HEK293 (cell line): ENCODE results near the gene ZNF358.

Experiments
- CTCF ChIA-PET: fragments of 350-600 bp; formaldehyde crosslinking; extraction: SDS; loops from one replicate; lab custom pipeline; 2021; ENCODE audit warnings: antibody characterized with exemption; lab: Yijun Ruan, JAX
- POLR2A ChIA-PET: fragments of 300-600 bp; formaldehyde crosslinking; extraction: SDS; loops from one replicate; lab custom pipeline; 2020; ENCODE audit warnings: antibody characterized with exemption, inconsistent platforms; lab: Yijun Ruan, JAX
- H3K27ac ChIP-seq: fragments of 200-500 bp; sonication (Bioruptor generic); 2 replicates; pipeline ENCODE4 v1.5.1; 2014; ENCODE audit warnings: low read depth, low read length, control low read depth, inconsistent platforms; ENCODE audit errors: extremely low read depth
- H3K36me3 ChIP-seq, 2 experiments: fragments of 200-500 bp in 1 of 2; sonication (Bioruptor generic) in 1 of 2; 1 replicate in 1 of 2; 2 replicates in 1 of 2; pipeline ENCODE4 v1.5.1; 2014 to 2017; ENCODE audit warnings: inconsistent platforms in 2 of 2, low read length in 2 of 2; ENCODE audit not compliant: control insufficient read depth in 2 of 2, insufficient read depth in 1 of 2
- H3K4me1 ChIP-seq: fragments of 200-500 bp; sonication (Bioruptor generic); 2 replicates; pipeline ENCODE4 v1.5.1; 2014; ENCODE audit warnings: mild to moderate bottlenecking, low read length, inconsistent platforms; ENCODE audit not compliant: control insufficient read depth, insufficient read depth
- H3K4me3 ChIP-seq: 2 replicates; pipeline ENCODE4 v1.5.1; 2011; ENCODE audit warnings: low read depth, mild to moderate bottlenecking, control low read depth, low read length, moderate library complexity
- H3K9me3 ChIP-seq: fragments of 200-500 bp; sonication (Bioruptor generic); 2 replicates; pipeline ENCODE4 v1.5.1; 2014; ENCODE audit warnings: low read depth, low read length, inconsistent platforms; ENCODE audit not compliant: control insufficient read depth, insufficient read depth
- GFI1B ChIP-seq: fragments of 450-650 bp; formaldehyde crosslinking; IDR thresholded peaks from 2 replicates; pipeline ENCODE4 v1.5.1; 2016; ENCODE audit warnings: missing biosample characterization, missing genetic modification characterization
- GLIS1 ChIP-seq: fragments of 450-650 bp; formaldehyde crosslinking; IDR thresholded peaks from 2 replicates; pipeline ENCODE4 v1.5.1; 2016; ENCODE audit warnings: missing biosample characterization, missing genetic modification characterization
- GLIS2 ChIP-seq: fragments of 450-650 bp; formaldehyde crosslinking; IDR thresholded peaks from 2 replicates; pipeline ENCODE4 v1.5.1; 2016; ENCODE audit warnings: missing biosample characterization, missing genetic modification characterization
- IKZF3 ChIP-seq: fragments of 450-650 bp; IDR thresholded peaks from 2 replicates; pipeline ENCODE4 v1.5.0; 2018; ENCODE audit warnings: missing biosample characterization, mild to moderate bottlenecking, missing genetic modification characterization, moderate library complexity
- KLF1 ChIP-seq: fragments of 450-650 bp; formaldehyde crosslinking; IDR thresholded peaks from 2 replicates; pipeline ENCODE4 v1.5.1; 2016; ENCODE audit warnings: missing biosample characterization, missing genetic modification characterization
- KLF8 ChIP-seq: fragments of 450-650 bp; formaldehyde crosslinking; IDR thresholded peaks from 2 replicates; pipeline ENCODE4 v1.5.1; 2016; ENCODE audit warnings: missing biosample characterization, missing genetic modification characterization
- KLF9 ChIP-seq: fragments of 450-650 bp; formaldehyde crosslinking; IDR thresholded peaks from 2 replicates; pipeline ENCODE4 v1.5.1; 2016; ENCODE audit warnings: missing biosample characterization, missing genetic modification characterization, low read depth
- SP2 ChIP-seq: fragments of 450-650 bp; formaldehyde crosslinking; IDR thresholded peaks from 2 replicates; pipeline ENCODE4 v1.5.1; 2016; ENCODE audit warnings: missing biosample characterization, missing genetic modification characterization
- SP3 ChIP-seq: fragments of 450-650 bp; formaldehyde crosslinking; IDR thresholded peaks from 2 replicates; pipeline ENCODE4 v1.5.1; 2016; ENCODE audit warnings: missing biosample characterization, missing genetic modification characterization
- SP7 ChIP-seq: fragments of 450-650 bp; formaldehyde crosslinking; IDR thresholded peaks from 2 replicates; pipeline ENCODE4 v1.5.1; 2016; ENCODE audit warnings: missing biosample characterization, missing genetic modification characterization
- WT1 ChIP-seq: fragments of 450-650 bp; formaldehyde crosslinking; IDR thresholded peaks from 2 replicates; pipeline ENCODE4 v1.5.1; 2016; ENCODE audit warnings: missing biosample characterization, missing genetic modification characterization
- ZBTB17 ChIP-seq: fragments of 450-650 bp; formaldehyde crosslinking; IDR thresholded peaks from 2 replicates; pipeline ENCODE4 v1.5.1; 2016; ENCODE audit warnings: missing biosample characterization, missing genetic modification characterization
- ZIC2 ChIP-seq: fragments of 450-650 bp; formaldehyde crosslinking; IDR thresholded peaks from 2 replicates; pipeline ENCODE4 v1.5.1; 2016; ENCODE audit warnings: missing biosample characterization, missing genetic modification characterization
- ZNF341 ChIP-seq: fragments of 450-650 bp; formaldehyde crosslinking; IDR thresholded peaks from 2 replicates; pipeline ENCODE4; 2016; ENCODE audit warnings: low read depth, missing biosample characterization, missing genetic modification characterization
- ZNF366 ChIP-seq: fragments of 450-650 bp; formaldehyde crosslinking; conservative IDR thresholded peaks from 2 replicates; pipeline ENCODE4 v1.5.1; 2016; ENCODE audit warnings: missing biosample characterization, missing genetic modification characterization
- ZNF76 ChIP-seq: fragments of 450-650 bp; formaldehyde crosslinking; IDR thresholded peaks from 2 replicates; pipeline ENCODE4; 2016; ENCODE audit warnings: low read depth, missing biosample characterization, missing genetic modification characterization, borderline replicate concordance
- ZNF843 ChIP-seq: fragments of 450-650 bp; formaldehyde crosslinking; IDR thresholded peaks from 2 replicates; pipeline ENCODE4 v1.5.1; 2016; ENCODE audit warnings: missing biosample characterization, missing genetic modification characterization
- ZXDB ChIP-seq: fragments of 450-650 bp; formaldehyde crosslinking; IDR thresholded peaks from 2 replicates; pipeline ENCODE4 v1.5.1; 2016; ENCODE audit warnings: missing biosample characterization, missing genetic modification characterization
- TF ChIP-seq, protein P1 (sequence below): fragments of 450-650 bp; formaldehyde crosslinking; IDR thresholded peaks from 2 replicates; pipeline ENCODE4 v1.5.1; 2016; ENCODE audit warnings: missing biosample characterization, missing genetic modification characterization
- TF ChIP-seq, protein P2 (sequence below): fragments of 450-650 bp; formaldehyde crosslinking; IDR thresholded peaks from 2 replicates; pipeline ENCODE4 v1.5.1; 2017; ENCODE audit warnings: missing biosample characterization, missing genetic modification characterization
- TF ChIP-seq, protein P3 (sequence below): fragments of 450-650 bp; formaldehyde crosslinking; IDR thresholded peaks from 2 replicates; pipeline ENCODE4 v1.5.1; 2017; ENCODE audit warnings: missing biosample characterization, missing genetic modification characterization
- TF ChIP-seq, protein P4 (sequence below): fragments of 450-650 bp; formaldehyde crosslinking; IDR thresholded peaks from 2 replicates; pipeline ENCODE4 v1.5.1; 2016; ENCODE audit warnings: missing biosample characterization, missing genetic modification characterization

Gene ZNF358

DNA sequence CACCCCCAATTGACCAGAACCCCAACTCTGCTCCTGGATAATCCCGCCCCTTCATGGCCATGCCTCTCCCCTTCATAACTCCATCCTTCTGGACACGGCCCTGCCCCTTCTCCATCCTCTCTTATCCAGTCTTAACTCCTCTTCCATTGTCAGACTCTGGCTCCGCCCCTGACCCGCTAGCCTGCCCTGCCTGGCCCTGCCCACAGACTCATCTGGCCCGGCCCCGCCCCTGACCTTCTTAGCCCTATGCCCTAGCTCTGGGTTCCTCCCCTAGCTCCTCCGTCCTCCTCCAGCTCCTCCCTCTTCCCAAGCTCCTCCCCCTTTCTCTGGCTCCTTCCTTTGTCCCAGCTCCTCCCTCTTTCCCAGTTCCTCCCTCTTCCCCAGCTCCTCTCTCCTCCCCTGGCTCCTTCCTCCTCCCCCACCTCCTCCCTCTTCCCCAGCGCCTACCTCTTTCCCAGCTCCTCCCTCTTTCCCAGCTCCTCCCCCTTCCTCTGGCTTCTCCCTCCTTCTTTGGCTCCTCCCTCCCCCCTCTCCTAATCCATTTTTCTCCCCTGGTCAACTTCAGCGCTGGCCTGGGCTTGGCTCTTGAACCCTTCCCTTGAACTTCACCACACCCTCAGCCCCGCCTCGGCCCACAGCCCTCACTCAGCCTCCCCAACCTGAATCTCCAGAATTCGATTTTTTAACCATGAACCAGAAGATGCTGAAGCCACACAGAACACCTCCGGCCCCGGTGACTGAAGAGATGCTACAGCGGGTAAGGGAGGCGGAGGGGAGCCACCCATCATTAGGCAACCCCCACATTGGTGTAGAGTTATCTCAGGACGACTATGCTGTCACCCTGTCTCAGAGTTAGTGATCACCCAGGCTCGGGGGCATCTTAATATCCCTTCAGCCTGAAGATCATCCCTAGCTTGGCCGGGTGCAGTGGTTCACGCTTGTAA is 9.2 kb upstream of the ZNF358 start (continued):
- TF ChIP-seq, protein P1, sequence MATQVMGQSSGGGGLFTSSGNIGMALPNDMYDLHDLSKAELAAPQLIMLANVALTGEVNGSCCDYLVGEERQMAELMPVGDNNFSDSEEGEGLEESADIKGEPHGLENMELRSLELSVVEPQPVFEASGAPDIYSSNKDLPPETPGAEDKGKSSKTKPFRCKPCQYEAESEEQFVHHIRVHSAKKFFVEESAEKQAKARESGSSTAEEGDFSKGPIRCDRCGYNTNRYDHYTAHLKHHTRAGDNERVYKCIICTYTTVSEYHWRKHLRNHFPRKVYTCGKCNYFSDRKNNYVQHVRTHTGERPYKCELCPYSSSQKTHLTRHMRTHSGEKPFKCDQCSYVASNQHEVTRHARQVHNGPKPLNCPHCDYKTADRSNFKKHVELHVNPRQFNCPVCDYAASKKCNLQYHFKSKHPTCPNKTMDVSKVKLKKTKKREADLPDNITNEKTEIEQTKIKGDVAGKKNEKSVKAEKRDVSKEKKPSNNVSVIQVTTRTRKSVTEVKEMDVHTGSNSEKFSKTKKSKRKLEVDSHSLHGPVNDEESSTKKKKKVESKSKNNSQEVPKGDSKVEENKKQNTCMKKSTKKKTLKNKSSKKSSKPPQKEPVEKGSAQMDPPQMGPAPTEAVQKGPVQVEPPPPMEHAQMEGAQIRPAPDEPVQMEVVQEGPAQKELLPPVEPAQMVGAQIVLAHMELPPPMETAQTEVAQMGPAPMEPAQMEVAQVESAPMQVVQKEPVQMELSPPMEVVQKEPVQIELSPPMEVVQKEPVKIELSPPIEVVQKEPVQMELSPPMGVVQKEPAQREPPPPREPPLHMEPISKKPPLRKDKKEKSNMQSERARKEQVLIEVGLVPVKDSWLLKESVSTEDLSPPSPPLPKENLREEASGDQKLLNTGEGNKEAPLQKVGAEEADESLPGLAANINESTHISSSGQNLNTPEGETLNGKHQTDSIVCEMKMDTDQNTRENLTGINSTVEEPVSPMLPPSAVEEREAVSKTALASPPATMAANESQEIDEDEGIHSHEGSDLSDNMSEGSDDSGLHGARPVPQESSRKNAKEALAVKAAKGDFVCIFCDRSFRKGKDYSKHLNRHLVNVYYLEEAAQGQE (tag by site-specific recombination) = 0 out of 2 replicates have a peak, but pooled peaks have one; percentile 7
- TF ChIP-seq, protein P2, sequence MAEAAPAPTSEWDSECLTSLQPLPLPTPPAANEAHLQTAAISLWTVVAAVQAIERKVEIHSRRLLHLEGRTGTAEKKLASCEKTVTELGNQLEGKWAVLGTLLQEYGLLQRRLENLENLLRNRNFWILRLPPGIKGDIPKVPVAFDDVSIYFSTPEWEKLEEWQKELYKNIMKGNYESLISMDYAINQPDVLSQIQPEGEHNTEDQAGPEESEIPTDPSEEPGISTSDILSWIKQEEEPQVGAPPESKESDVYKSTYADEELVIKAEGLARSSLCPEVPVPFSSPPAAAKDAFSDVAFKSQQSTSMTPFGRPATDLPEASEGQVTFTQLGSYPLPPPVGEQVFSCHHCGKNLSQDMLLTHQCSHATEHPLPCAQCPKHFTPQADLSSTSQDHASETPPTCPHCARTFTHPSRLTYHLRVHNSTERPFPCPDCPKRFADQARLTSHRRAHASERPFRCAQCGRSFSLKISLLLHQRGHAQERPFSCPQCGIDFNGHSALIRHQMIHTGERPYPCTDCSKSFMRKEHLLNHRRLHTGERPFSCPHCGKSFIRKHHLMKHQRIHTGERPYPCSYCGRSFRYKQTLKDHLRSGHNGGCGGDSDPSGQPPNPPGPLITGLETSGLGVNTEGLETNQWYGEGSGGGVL = peak; percentile 99
- TF ChIP-seq ZNF366 (tag by site-specific recombination) (peak; percentile 97), SP3 (tag by site-specific recombination) (peak; percentile 99), SP7 (tag by site-specific recombination) (peak; percentile 67; the same call in 1 of the 2 replicates), ZXDB (tag by site-specific recombination) (0 out of 2 replicates have a peak, but pooled peaks have one; percentile 24), KLF8 (tag by site-specific recombination) (peak; percentile 81), KLF9 (tag by site-specific recombination) (peak; percentile 72)
- TF ChIP-seq, protein P3, sequence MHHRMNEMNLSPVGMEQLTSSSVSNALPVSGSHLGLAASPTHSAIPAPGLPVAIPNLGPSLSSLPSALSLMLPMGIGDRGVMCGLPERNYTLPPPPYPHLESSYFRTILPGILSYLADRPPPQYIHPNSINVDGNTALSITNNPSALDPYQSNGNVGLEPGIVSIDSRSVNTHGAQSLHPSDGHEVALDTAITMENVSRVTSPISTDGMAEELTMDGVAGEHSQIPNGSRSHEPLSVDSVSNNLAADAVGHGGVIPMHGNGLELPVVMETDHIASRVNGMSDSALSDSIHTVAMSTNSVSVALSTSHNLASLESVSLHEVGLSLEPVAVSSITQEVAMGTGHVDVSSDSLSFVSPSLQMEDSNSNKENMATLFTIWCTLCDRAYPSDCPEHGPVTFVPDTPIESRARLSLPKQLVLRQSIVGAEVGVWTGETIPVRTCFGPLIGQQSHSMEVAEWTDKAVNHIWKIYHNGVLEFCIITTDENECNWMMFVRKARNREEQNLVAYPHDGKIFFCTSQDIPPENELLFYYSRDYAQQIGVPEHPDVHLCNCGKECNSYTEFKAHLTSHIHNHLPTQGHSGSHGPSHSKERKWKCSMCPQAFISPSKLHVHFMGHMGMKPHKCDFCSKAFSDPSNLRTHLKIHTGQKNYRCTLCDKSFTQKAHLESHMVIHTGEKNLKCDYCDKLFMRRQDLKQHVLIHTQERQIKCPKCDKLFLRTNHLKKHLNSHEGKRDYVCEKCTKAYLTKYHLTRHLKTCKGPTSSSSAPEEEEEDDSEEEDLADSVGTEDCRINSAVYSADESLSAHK = no peak

DNA sequence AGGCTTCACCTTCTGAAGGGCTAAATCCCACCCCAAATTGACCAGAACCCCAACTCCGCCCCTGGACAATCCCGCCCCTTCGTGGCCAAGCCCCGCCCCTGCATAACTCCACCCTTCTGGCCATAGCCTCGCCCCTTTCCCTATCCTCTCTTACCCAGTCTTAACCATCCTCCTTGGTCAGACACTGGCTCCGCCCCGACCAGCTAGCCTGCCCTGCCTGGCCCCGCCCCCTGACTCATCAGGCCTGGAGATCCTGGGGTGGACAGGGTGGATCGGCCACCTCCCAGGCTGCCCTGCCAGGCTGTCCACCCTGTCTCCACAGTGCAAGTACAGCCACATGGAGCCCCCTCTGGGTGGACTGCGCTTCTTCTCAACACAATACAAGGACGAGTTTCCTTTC is 8.0 kb upstream of the ZNF358 start:
- H3K4me3 ChIP-seq = no peak overlapping the region
- H3K36me3 ChIP-seq = no peaks in the 10 kb centered on the region
- H3K9me3 ChIP-seq = no peaks in the 10 kb centered on the region
- H3K27ac ChIP-seq = no peak overlapping the region
- 0 out of 2 replicates have a peak, but pooled peaks have one; percentile 14 for TF ChIP-seq ZIC2 (tag by site-specific recombination)
- TF ChIP-seq, protein P4, sequence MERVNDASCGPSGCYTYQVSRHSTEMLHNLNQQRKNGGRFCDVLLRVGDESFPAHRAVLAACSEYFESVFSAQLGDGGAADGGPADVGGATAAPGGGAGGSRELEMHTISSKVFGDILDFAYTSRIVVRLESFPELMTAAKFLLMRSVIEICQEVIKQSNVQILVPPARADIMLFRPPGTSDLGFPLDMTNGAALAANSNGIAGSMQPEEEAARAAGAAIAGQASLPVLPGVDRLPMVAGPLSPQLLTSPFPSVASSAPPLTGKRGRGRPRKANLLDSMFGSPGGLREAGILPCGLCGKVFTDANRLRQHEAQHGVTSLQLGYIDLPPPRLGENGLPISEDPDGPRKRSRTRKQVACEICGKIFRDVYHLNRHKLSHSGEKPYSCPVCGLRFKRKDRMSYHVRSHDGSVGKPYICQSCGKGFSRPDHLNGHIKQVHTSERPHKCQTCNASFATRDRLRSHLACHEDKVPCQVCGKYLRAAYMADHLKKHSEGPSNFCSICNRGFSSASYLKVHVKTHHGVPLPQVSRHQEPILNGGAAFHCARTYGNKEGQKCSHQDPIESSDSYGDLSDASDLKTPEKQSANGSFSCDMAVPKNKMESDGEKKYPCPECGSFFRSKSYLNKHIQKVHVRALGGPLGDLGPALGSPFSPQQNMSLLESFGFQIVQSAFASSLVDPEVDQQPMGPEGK = peak; percentile 61
- TF ChIP-seq, protein P2 = no peak
- TF ChIP-seq ZBTB17 (tag by site-specific recombination) = peak; percentile 49
- TF ChIP-seq GLIS2 (tag by site-specific recombination) = 0 out of 2 replicates have a peak, but pooled peaks have one; percentile 52
- peak; percentile 51; the same call in 1 of the 2 replicates for TF ChIP-seq KLF9 (tag by site-specific recombination)
- TF ChIP-seq ZNF341 = peak; percentile 70
- TF ChIP-seq GLIS1 (tag by site-specific recombination) = 0 out of 2 replicates have a peak, but pooled peaks have one; percentile 23
- TF ChIP-seq SP2 (tag by site-specific recombination) = peak; percentile 79
- TF ChIP-seq WT1 = no peak
- peak; percentile 70 for TF ChIP-seq SP3 (tag by site-specific recombination)
- 0 out of 2 replicates have a peak, but pooled peaks have one; percentile 21 for TF ChIP-seq ZNF76 (tag by site-specific recombination)
- peak; percentile 32; the same call in 1 of the 2 replicates for TF ChIP-seq KLF1 (tag by site-specific recombination)
- no peak for TF ChIP-seq GFI1B (tag by site-specific recombination)
- no peak for TF ChIP-seq ZNF843 (tag by site-specific recombination)
- TF ChIP-seq IKZF3 = no peak
- TF ChIP-seq, all 188 proteins: peak for 11
- CTCF ChIA-PET = interaction anchor here (1.1 kb wide), 1 partner anchor 14 kb away, joined by 3 read pairs; no protein-coding TSS in a partner anchor
- H3K4me1 ChIP-seq = peaks cover 4% of the 10 kb centered on the region; the same call in 1 of the 2 replicates
- POLR2A ChIA-PET = interaction anchor here (0.5 to 0.9 kb wide), 3 partner anchors 10 to 110 kb away, joined by 3 to 4 read pairs (median 3); no protein-coding TSS in a partner anchor
